ENCODE results near the gene GPR25. TPM values are rescaled to one million over a fixed set of nuclear protein-coding genes. Genes with fewer than 3 reads are reported as not detected.

GPR25 gene
- total RNA-seq, 1 experiment from 2014 or later: not detected

DNA sequence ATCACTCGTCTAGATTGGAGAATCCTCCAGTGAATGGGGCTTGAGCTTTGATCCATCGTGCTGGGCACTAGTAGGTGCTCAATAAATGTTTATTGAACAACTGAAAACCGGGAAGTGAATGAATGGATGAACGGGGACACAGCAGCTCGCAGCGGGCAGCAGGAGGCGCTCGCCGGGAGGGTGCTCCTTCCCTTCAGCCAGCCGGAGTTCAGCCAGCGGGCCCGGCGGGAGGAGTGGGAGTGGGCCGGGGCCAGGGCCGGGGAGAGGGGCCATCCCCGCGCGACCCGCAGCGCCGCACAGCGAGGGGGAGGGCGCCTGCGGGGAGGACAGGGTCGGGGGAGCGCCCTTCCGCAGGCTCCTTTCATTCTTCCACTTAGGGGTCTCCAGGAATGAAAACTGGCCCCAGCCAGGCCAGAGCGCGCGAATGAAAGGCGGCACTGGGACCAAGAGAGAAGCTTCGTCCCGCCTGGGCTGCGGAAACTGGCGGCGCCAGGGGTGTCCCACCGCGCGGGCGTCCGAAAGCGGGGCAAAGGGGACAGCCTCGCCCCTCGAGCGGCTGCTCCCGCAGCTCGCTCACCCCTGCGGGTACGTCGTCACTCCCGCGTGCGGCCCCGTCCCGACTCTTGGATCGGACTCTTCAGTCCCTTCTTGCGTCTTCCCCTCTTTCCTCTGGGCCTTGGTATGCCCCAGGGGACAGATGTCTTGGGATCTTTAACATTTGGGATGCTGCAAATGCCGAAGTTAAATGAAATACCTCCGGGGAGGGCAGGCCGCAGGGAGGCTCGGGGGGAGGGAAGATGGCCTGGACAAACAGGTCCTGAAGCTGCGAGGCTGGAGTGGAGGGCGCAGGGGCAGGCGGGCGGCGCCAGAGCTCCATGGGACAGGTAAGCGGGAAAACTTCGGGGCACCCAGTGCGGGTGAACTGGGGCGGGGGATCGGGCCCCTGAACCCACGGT is 18.3 kb downstream of the GPR25 start:
- peak; percentile 54 for DNase-seq (ENCODE audit: low read depth, low spot score)
- H3K4me2 ChIP-seq (ENCODE audit: low read length): peak overlapping the region; percentile 97
- ChIA-PET RAD21 (ENCODE audit: low non-redundant PET in 1 of 2, low total read pairs in 2 of 2, uncharacterized antibody in 2 of 2, unreplicated experiment in 2 of 2) (no interaction called here), CTCF (interaction anchor here (0.6 to 1.7 kb wide), 5 partner anchors 11 to 269 kb away, joined by 3 to 6 read pairs (median 4); no protein-coding TSS in a partner anchor), POLR2A (interaction anchor here (1.2 kb wide), 2 partner anchors 12 to 14 kb away, joined by 3 to 4 read pairs; no protein-coding TSS in a partner anchor)
- H3K27me3 ChIP-seq (ENCODE audit: insufficient read depth, low read length): no peaks in the 10 kb centered on the region
- H4K20me1 ChIP-seq (ENCODE audit: insufficient read depth): no peaks in the 10 kb centered on the region
- no peaks in the 10 kb centered on the region; the same call in 1 of the 2 replicates for H3K79me2 ChIP-seq (ENCODE audit: insufficient read depth, low read length)
- peak overlapping the region; percentile 72 for H3K27ac ChIP-seq (ENCODE audit: low read depth, low read length)
- peak overlapping the region; percentile 80 for H2AFZ ChIP-seq (ENCODE audit: low read depth, low read length, poor library complexity, severe bottlenecking)
- peak overlapping the region; percentile 75 for H3K9ac ChIP-seq (ENCODE audit: low read length)
- H3K9me3 ChIP-seq (ENCODE audit: control insufficient read depth in 1 of 2, insufficient read depth in 1 of 2, low read depth in 1 of 2, low read length in 2 of 2): no peaks in the 10 kb centered on the region
- peak; percentile 45 for TF ChIP-seq TCF7L2 (IDR thresholded peaks at IDR 0.05; ENCODE audit: borderline replicate concordance, extremely low read depth, insufficient read depth, insufficient read length)
- TF ChIP-seq ZFX (IDR thresholded peaks at IDR 0.05): peak; percentile 33; the same call in 1 of the 2 replicates
- no peak for TF ChIP-seq EGR1 (IDR thresholded peaks at IDR 0.05; ENCODE audit: low read depth)
- TF ChIP-seq, protein P1, sequence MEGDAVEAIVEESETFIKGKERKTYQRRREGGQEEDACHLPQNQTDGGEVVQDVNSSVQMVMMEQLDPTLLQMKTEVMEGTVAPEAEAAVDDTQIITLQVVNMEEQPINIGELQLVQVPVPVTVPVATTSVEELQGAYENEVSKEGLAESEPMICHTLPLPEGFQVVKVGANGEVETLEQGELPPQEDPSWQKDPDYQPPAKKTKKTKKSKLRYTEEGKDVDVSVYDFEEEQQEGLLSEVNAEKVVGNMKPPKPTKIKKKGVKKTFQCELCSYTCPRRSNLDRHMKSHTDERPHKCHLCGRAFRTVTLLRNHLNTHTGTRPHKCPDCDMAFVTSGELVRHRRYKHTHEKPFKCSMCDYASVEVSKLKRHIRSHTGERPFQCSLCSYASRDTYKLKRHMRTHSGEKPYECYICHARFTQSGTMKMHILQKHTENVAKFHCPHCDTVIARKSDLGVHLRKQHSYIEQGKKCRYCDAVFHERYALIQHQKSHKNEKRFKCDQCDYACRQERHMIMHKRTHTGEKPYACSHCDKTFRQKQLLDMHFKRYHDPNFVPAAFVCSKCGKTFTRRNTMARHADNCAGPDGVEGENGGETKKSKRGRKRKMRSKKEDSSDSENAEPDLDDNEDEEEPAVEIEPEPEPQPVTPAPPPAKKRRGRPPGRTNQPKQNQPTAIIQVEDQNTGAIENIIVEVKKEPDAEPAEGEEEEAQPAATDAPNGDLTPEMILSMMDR (IDR thresholded peaks at IDR 0.05 in 2 of 3, conservative IDR thresholded peaks at IDR 0.05 in 1 of 3; ENCODE audit: borderline replicate concordance in 1 of 3, insufficient read depth in 1 of 3, low read depth in 2 of 3, low read length in 2 of 3): peak in 2 of 3 experiments; percentile 58 to 67; a peak in 4 of 6 replicates
- TF ChIP-seq, protein P2, sequence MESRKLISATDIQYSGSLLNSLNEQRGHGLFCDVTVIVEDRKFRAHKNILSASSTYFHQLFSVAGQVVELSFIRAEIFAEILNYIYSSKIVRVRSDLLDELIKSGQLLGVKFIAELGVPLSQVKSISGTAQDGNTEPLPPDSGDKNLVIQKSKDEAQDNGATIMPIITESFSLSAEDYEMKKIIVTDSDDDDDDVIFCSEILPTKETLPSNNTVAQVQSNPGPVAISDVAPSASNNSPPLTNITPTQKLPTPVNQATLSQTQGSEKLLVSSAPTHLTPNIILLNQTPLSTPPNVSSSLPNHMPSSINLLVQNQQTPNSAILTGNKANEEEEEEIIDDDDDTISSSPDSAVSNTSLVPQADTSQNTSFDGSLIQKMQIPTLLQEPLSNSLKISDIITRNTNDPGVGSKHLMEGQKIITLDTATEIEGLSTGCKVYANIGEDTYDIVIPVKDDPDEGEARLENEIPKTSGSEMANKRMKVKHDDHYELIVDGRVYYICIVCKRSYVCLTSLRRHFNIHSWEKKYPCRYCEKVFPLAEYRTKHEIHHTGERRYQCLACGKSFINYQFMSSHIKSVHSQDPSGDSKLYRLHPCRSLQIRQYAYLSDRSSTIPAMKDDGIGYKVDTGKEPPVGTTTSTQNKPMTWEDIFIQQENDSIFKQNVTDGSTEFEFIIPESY (IDR thresholded peaks at IDR 0.05; ENCODE audit: extremely low read depth, insufficient replicate concordance, low read length): no peak
- TF ChIP-seq YY1 (IDR thresholded peaks at IDR 0.05; ENCODE audit: extremely low read depth, insufficient replicate concordance, low read depth, low read length): peak; percentile 49
- TF ChIP-seq POLR2AphosphoS5 (IDR thresholded peaks at IDR 0.05; ENCODE audit: low read depth, low read length): peak; percentile 69
- H3K4me1 ChIP-seq (ENCODE audit: control insufficient read depth in 1 of 2, insufficient read depth in 2 of 2, low read length in 2 of 2): peaks cover 36 to 60% of the 10 kb centered on the region in 2 experiments
- H3K4me3 ChIP-seq (replicated peaks in 1 of 2; ENCODE audit: low read depth in 1 of 2, low read length in 2 of 2): peak overlapping the region; percentile 57 to 72
- H3K9me2 ChIP-seq (ENCODE audit: insufficient read depth): no peaks in the 10 kb centered on the region
- intact Hi-C loops (cut with micrococcal nuclease): no loop called here
- peak; percentile 64 for ATAC-seq
- no peaks in the 10 kb centered on the region for H3K36me3 ChIP-seq (ENCODE audit: control insufficient read depth in 1 of 2, insufficient read depth in 2 of 2, low read length in 2 of 2)
- BruUV-seq (replicated peaks): no TSS peak

All from HCT116 (cell line).